H9 (cell line): Measurements from ENCODE around the gene MAPK13. TPM values are rescaled to one million over a fixed set of nuclear protein-coding genes. Genes with fewer than 3 reads are reported as not detected.

ENCODE experiments used
- DNase-seq: peaks from one replicate; pipeline ENCODE4 v3.0.0-alpha.2; 2017
- H2AFZ ChIP-seq: one replicate; pipeline ENCODE4 v1.6.1; 2013; ENCODE audit warnings: mild to moderate bottlenecking, low read length, control low read depth, moderate library complexity
- H2AK5ac ChIP-seq: 2 replicates; pipeline ENCODE4 v1.6.1; 2013; ENCODE audit warnings: low read length, control low read depth, mixed read lengths; ENCODE audit not compliant: insufficient read length
- H2BK120ac ChIP-seq: one replicate; pipeline ENCODE4 v1.6.1; 2013; ENCODE audit warnings: low read depth, mild to moderate bottlenecking, low read length, control low read depth, inconsistent platforms; ENCODE audit not compliant: poor library complexity, severe bottlenecking
- H2BK12ac ChIP-seq: 2 replicates; pipeline ENCODE4 v1.6.1; 2013; ENCODE audit warnings: low read length, control low read depth, mixed read lengths, low read depth; ENCODE audit not compliant: insufficient read length
- H2BK15ac ChIP-seq: 2 replicates; pipeline ENCODE4 v1.6.1; 2013; ENCODE audit warnings: low read depth, low read length, control low read depth
- H2BK20ac ChIP-seq: one replicate; pipeline ENCODE4 v1.6.1; 2013; ENCODE audit warnings: low read depth, mild to moderate bottlenecking, low read length, control low read depth, inconsistent platforms; ENCODE audit not compliant: poor library complexity, severe bottlenecking
- H2BK5ac ChIP-seq: 2 replicates; pipeline ENCODE4 v1.6.1; 2013; ENCODE audit warnings: low read length, control low read depth, mixed read lengths; ENCODE audit not compliant: insufficient read length
- H3K14ac ChIP-seq: 2 replicates; pipeline ENCODE4 v1.6.1; 2013; ENCODE audit warnings: low read length, control low read depth; ENCODE audit not compliant: insufficient read depth
- H3K18ac ChIP-seq: 2 replicates; pipeline ENCODE4 v1.6.1; 2013; ENCODE audit warnings: low read depth, mild to moderate bottlenecking, mixed read lengths, low read length, control low read depth; ENCODE audit not compliant: insufficient read length
- H3K23ac ChIP-seq: 2 replicates; pipeline ENCODE4 v1.6.1; 2013; ENCODE audit warnings: low read length, control low read depth, mixed read lengths, low read depth; ENCODE audit not compliant: insufficient read length
- H3K23me2 ChIP-seq: 2 replicates; pipeline ENCODE4 v1.6.1; 2013; ENCODE audit warnings: low read depth, mild to moderate bottlenecking, mixed read lengths, low read length, control low read depth; ENCODE audit not compliant: insufficient read length, poor library complexity, severe bottlenecking
- H3K27ac ChIP-seq: 2 replicates; pipeline ENCODE4 v1.5.1; 2013; ENCODE audit warnings: low read length, control low read depth, mixed read lengths, low read depth; ENCODE audit not compliant: insufficient read length
- H3K27me3 ChIP-seq: 2 replicates; pipeline ENCODE4 v1.6.1; 2013; ENCODE audit warnings: low read length, control low read depth, inconsistent platforms; ENCODE audit not compliant: insufficient read depth
- H3K4ac ChIP-seq: 2 replicates; pipeline ENCODE4 v1.6.1; 2013; ENCODE audit warnings: low read depth, mild to moderate bottlenecking, control low read depth, inconsistent platforms, low read length, moderate library complexity
- H3K4me1 ChIP-seq: 2 replicates; pipeline ENCODE4 v1.6.1; 2013; ENCODE audit warnings: low read length, control low read depth, inconsistent platforms; ENCODE audit not compliant: insufficient read depth
- H3K4me2 ChIP-seq: 2 replicates; pipeline ENCODE4 v1.6.1; 2013; ENCODE audit warnings: low read length, control low read depth, mixed read lengths; ENCODE audit not compliant: insufficient read length, insufficient read depth
- H3K56ac ChIP-seq: 2 replicates; pipeline ENCODE4 v1.6.1; 2013; ENCODE audit warnings: low read depth, mild to moderate bottlenecking, mixed read lengths, low read length, control low read depth; ENCODE audit not compliant: insufficient read length
- H3K79me1 ChIP-seq: 2 replicates; pipeline ENCODE4 v1.6.1; 2013; ENCODE audit warnings: low read depth, mild to moderate bottlenecking, moderate library complexity, low read length, control low read depth, inconsistent platforms; ENCODE audit not compliant: insufficient read depth, poor library complexity, severe bottlenecking
- H3K79me2 ChIP-seq: 2 replicates; pipeline ENCODE4 v1.6.1; 2013; ENCODE audit warnings: low read length, control low read depth, inconsistent platforms; ENCODE audit not compliant: insufficient read depth
- H3K9ac ChIP-seq: 2 replicates; pipeline ENCODE4 v1.6.1; 2013; ENCODE audit warnings: low read length, control low read depth, mixed read lengths; ENCODE audit not compliant: insufficient read length; ENCODE audit errors: extremely low read depth
- H3K9me3 ChIP-seq: one replicate; pipeline ENCODE4 v1.6.1; 2013; ENCODE audit warnings: low read depth, low read length, inconsistent platforms; ENCODE audit not compliant: control insufficient read depth
- H3T11ph ChIP-seq: one replicate; pipeline ENCODE4 v1.6.1; 2013; ENCODE audit warnings: mild to moderate bottlenecking, low read length, control low read depth, inconsistent platforms
- H4K20me1 ChIP-seq: one replicate; pipeline ENCODE4 v1.6.1; 2013; ENCODE audit not compliant: control insufficient read depth, insufficient read length, insufficient read depth
- H4K5ac ChIP-seq: 2 replicates; pipeline ENCODE4 v1.6.1; 2013; ENCODE audit warnings: low read depth, mild to moderate bottlenecking, mixed read lengths, low read length, control low read depth; ENCODE audit not compliant: insufficient read length
- H4K8ac ChIP-seq: replicated peaks from 2 replicates; pipeline ENCODE4 v1.6.1; 2013; ENCODE audit warnings: low read length, control low read depth, mixed read lengths, low read depth; ENCODE audit not compliant: insufficient read length
- H4K91ac ChIP-seq: 2 replicates; pipeline ENCODE4 v1.6.1; 2013; ENCODE audit warnings: low read depth, mild to moderate bottlenecking, moderate library complexity, mixed read lengths, low read length, control low read depth; ENCODE audit not compliant: insufficient read length
- H3K27ac Mint-ChIP-seq, 3 experiments: 2 replicates in 2 of 3; 3 replicates in 1 of 3; pipeline ENCODE4 v1.8.0; 2020 to 2021; ENCODE audit warnings: mixed read lengths in 3 of 3, mild to moderate bottlenecking in 1 of 3, moderate library complexity in 1 of 3
- H3K27me3 Mint-ChIP-seq: 2 replicates; pipeline ENCODE4 v1.8.0; 2021; ENCODE audit warnings: low read depth, mild to moderate bottlenecking, moderate library complexity, mixed read lengths
- H3K36me3 Mint-ChIP-seq, 3 experiments: 2 replicates in 2 of 3; 3 replicates in 1 of 3; pipeline ENCODE4 v1.8.0; 2020 to 2021; ENCODE audit warnings: low read depth in 3 of 3, mixed read lengths in 3 of 3; ENCODE audit not compliant: insufficient read depth in 1 of 3
- H3K4me1 Mint-ChIP-seq, 2 experiments: 2 replicates each; pipeline ENCODE4 v1.8.0; 2020; ENCODE audit warnings: mixed read lengths in 2 of 2
- H3K4me3 Mint-ChIP-seq, 2 experiments: 2 replicates in 1 of 2; 3 replicates in 1 of 2; pipeline ENCODE4 v1.8.0; 2020 to 2021; ENCODE audit warnings: mild to moderate bottlenecking in 2 of 2, mixed read lengths in 2 of 2, moderate library complexity in 1 of 2
- H3K9me3 Mint-ChIP-seq, 2 experiments: 2 replicates in 1 of 2; 3 replicates in 1 of 2; pipeline ENCODE4 v1.8.0; 2020; ENCODE audit warnings: mild to moderate bottlenecking in 2 of 2, mixed read lengths in 2 of 2, moderate library complexity in 1 of 2
- CTCF ChIP-seq: fragments of 200-600 bp; sonication (generic); conservative IDR thresholded peaks from 3 replicates; pipeline ENCODE4 v1.8.0; 2021; ENCODE audit warnings: antibody characterized with exemption, mild to moderate bottlenecking
- WGBS: extraction: QIAGEN DNeasy Blood & Tissue Kit; methylation state at CpG from one replicate; pipeline ENCODE4 v1.1.7; 2013; ENCODE audit warnings: missing lambda C conversion rate, low lambda C conversion rate, mixed read lengths; ENCODE audit not compliant: insufficient read length; ENCODE audit errors: extremely low coverage; 5-methylcytosine and 5-hydroxymethylcytosine counted together
- total RNA-seq: library from RNA; stranded (reverse); gene quantifications from 2 replicates; pipeline ENCODE4 v1.2.1, GENCODE V29; 2021

The MAPK13 gene
- total RNA-seq, 1 experiment from 2014 or later, result 18.9 TPM

GRCh38 chr6:36099869-36100483, 30.3 kb upstream of the MAPK13 start:
- Histone ChIP-seq H3T11ph (no peak overlapping the region), H3K27me3 (no peaks in the 10 kb centered on the region)

More at GRCh38 chr6:36099869-36100483, 30.3 kb upstream of the MAPK13 start:
- Histone ChIP-seq H4K8ac (no peak overlapping the region), H3K4me2 (no peak overlapping the region), H3K79me2 (no peaks in the 10 kb centered on the region), H2BK20ac (no peak overlapping the region), H4K5ac (no peak overlapping the region), H4K91ac (no peak overlapping the region), H3K23me2 (no peaks in the 10 kb centered on the region), H3K79me1 (peaks cover 3% of the 10 kb centered on the region), H2AK5ac (no peak overlapping the region), H3K56ac (no peak overlapping the region), H3K9ac (no peak overlapping the region), H2BK5ac (no peak overlapping the region), H4K20me1 (no peaks in the 10 kb centered on the region), H2BK120ac (no peak overlapping the region), H3K4me1 (no peaks in the 10 kb centered on the region), H3K14ac (no peak overlapping the region), H2BK12ac (no peak overlapping the region), H3K9me3 (no peaks in the 10 kb centered on the region), H3K27ac (no peak overlapping the region), H2AFZ (no peak overlapping the region), H3K18ac (no peak overlapping the region), H3K23ac (no peak overlapping the region), H2BK15ac (no peak overlapping the region), H3K4ac (no peak overlapping the region)
- Mint-ChIP-seq H3K27ac (no peak overlapping the region), H3K27me3 (no peaks in the 10 kb centered on the region), H3K36me3 (peaks cover 0 to 22% (median 2%) of the 10 kb centered on the region in 3 experiments; a peak in 3 of 7 replicates), H3K4me3 (no peak overlapping the region), H3K4me1 (peaks cover 0 to 8% of the 10 kb centered on the region in 2 experiments; a peak in 3 of 4 replicates), H3K9me3 (no peaks in the 10 kb centered on the region)
- DNase-seq, result no peak
- TF ChIP-seq CTCF, result no peak
- WGBS, result no CpG with 5 or more reads among the region's 6 CpGs
